ENCODE measurements around the gene CCDC50.

CCDC50 gene

GRCh38 chr3:191328962-191329653 lies at the start of gene CCDC50:
Gene CCDC50 (plus strand): TSS chr3:191329394. CDS start chr3:191329675, 281 bp downstream.
- peak; percentile 39 for DNase-seq

GRCh38 chr3:191280111-191280510 lies 49.1 kb upstream of the CCDC50 start:
- no peak for DNase-seq

- no peak for DNase-seq
These were observed 48.3 kb upstream of the CCDC50 start for GRCh38 chr3:191280882-191281281.

- no peak for DNase-seq
These were observed 46.7 kb upstream of the CCDC50 start for GRCh38 chr3:191282251-191283185.

- no peak for DNase-seq
These were observed 45.8 kb upstream of the CCDC50 start for GRCh38 chr3:191283400-191283799.

GRCh38 chr3:191290311-191291025 lies 38.7 kb upstream of the CCDC50 start:
- DNase-seq: no peak

GRCh38 chr3:191292243-191293015 lies 36.8 kb upstream of the CCDC50 start:
- no peak for DNase-seq

- no peak for DNase-seq
These were observed 34.9 kb upstream of the CCDC50 start for GRCh38 chr3:191294291-191294690.

- no peak for DNase-seq
These were observed 33.1 kb upstream of the CCDC50 start for GRCh38 chr3:191296041-191296541.

GRCh38 chr3:191298846-191299245 lies 30.3 kb upstream of the CCDC50 start:
- no peak for DNase-seq

- DNase-seq: no peak
These were observed 28.8 kb upstream of the CCDC50 start for GRCh38 chr3:191300422-191300821.

- no peak for DNase-seq
These were observed 28.2 kb upstream of the CCDC50 start for GRCh38 chr3:191301017-191301416.

GRCh38 chr3:191301782-191302411 lies 27.3 kb upstream of the CCDC50 start:
- no peak for DNase-seq

- no peak for DNase-seq
These were observed 26.7 kb upstream of the CCDC50 start for GRCh38 chr3:191302451-191302850.

GRCh38 chr3:191303596-191303995 lies 25.6 kb upstream of the CCDC50 start:
- no peak for DNase-seq

- no peak for DNase-seq
These were observed 22.8 kb upstream of the CCDC50 start for GRCh38 chr3:191306428-191306827.

- no peak for DNase-seq
These were observed 21.9 kb upstream of the CCDC50 start for GRCh38 chr3:191307341-191307740.

GRCh38 chr3:191313296-191313695 lies 15.9 kb upstream of the CCDC50 start:
- no peak for DNase-seq

- no peak for DNase-seq
These were observed 15.0 kb upstream of the CCDC50 start for GRCh38 chr3:191314109-191314728.

GRCh38 chr3:191316876-191317603 lies 12.2 kb upstream of the CCDC50 start:
- no peak for DNase-seq

- DNase-seq: no peak
These were observed 8.9 kb upstream of the CCDC50 start for GRCh38 chr3:191320316-191320715.

Measured in stimulated activated CD4-positive, alpha-beta T cell treated with anti-CD3 and anti-CD28 coated beads, Interleukin-4, amount 100 ng/mL, for 24 hours (primary cell).